Measurements from ENCODE around the gene TRPM2. TPM values are rescaled to one million over a fixed set of nuclear protein-coding genes. Genes with fewer than 3 reads are reported as not detected.

Gene TRPM2
- total and polyA plus RNA-seq, 2 of the 8 experiments (the other 6 are each of a cell fraction or from before 2014, with no cell fraction given) = 0.27 to 0.28 TPM

DNA sequence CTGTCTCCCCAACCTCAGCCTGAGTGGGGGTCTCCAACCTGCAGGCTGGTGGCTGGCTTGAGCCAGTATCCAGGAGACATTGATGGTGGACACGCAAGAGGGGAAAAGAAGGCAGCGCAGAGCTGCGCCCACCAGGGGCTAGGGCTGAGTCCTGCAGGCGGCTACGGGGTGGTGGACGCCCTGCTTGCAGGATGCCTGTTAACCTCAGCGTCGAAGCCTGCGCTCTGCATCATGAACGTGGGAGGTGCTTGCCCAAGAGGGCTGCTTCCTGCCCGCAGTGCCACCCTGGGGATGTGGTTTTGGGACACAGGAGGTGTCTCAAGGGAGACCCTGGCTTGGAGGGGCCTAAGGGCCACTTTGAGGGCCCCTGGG is 25.8 kb upstream of the TRPM2 start (continued):
- TF ChIP-seq HDAC2 (IDR thresholded peaks at IDR 0.05; ENCODE audit: borderline replicate concordance in 1 of 2, low read depth in 2 of 2, low read length in 2 of 2) (no peak), SP2 (IDR thresholded peaks at IDR 0.05; ENCODE audit: low read length) (no peak), CBX5 (IDR thresholded peaks at IDR 0.05; ENCODE audit: low read depth, low read length) (no peak), SRF (IDR thresholded peaks at IDR 0.05; ENCODE audit: low read depth, low read length) (no peak), TEAD4 (IDR thresholded peaks at IDR 0.05; ENCODE audit: low read depth, low read length) (no peak), POLR2A (IDR thresholded peaks at IDR 0.05; ENCODE audit: control extremely low read depth in 1 of 2, low read depth in 2 of 2, low read length in 2 of 2) (no peak), SAP30 (IDR thresholded peaks at IDR 0.05; ENCODE audit: insufficient read depth, insufficient replicate concordance, low read length) (no peak), RXRA (IDR thresholded peaks at IDR 0.05; ENCODE audit: insufficient read depth, low read depth, low read length) (no peak), JUND (IDR thresholded peaks at IDR 0.05; ENCODE audit: low read length) (no peak)
- TF ChIP-seq, protein P1, sequence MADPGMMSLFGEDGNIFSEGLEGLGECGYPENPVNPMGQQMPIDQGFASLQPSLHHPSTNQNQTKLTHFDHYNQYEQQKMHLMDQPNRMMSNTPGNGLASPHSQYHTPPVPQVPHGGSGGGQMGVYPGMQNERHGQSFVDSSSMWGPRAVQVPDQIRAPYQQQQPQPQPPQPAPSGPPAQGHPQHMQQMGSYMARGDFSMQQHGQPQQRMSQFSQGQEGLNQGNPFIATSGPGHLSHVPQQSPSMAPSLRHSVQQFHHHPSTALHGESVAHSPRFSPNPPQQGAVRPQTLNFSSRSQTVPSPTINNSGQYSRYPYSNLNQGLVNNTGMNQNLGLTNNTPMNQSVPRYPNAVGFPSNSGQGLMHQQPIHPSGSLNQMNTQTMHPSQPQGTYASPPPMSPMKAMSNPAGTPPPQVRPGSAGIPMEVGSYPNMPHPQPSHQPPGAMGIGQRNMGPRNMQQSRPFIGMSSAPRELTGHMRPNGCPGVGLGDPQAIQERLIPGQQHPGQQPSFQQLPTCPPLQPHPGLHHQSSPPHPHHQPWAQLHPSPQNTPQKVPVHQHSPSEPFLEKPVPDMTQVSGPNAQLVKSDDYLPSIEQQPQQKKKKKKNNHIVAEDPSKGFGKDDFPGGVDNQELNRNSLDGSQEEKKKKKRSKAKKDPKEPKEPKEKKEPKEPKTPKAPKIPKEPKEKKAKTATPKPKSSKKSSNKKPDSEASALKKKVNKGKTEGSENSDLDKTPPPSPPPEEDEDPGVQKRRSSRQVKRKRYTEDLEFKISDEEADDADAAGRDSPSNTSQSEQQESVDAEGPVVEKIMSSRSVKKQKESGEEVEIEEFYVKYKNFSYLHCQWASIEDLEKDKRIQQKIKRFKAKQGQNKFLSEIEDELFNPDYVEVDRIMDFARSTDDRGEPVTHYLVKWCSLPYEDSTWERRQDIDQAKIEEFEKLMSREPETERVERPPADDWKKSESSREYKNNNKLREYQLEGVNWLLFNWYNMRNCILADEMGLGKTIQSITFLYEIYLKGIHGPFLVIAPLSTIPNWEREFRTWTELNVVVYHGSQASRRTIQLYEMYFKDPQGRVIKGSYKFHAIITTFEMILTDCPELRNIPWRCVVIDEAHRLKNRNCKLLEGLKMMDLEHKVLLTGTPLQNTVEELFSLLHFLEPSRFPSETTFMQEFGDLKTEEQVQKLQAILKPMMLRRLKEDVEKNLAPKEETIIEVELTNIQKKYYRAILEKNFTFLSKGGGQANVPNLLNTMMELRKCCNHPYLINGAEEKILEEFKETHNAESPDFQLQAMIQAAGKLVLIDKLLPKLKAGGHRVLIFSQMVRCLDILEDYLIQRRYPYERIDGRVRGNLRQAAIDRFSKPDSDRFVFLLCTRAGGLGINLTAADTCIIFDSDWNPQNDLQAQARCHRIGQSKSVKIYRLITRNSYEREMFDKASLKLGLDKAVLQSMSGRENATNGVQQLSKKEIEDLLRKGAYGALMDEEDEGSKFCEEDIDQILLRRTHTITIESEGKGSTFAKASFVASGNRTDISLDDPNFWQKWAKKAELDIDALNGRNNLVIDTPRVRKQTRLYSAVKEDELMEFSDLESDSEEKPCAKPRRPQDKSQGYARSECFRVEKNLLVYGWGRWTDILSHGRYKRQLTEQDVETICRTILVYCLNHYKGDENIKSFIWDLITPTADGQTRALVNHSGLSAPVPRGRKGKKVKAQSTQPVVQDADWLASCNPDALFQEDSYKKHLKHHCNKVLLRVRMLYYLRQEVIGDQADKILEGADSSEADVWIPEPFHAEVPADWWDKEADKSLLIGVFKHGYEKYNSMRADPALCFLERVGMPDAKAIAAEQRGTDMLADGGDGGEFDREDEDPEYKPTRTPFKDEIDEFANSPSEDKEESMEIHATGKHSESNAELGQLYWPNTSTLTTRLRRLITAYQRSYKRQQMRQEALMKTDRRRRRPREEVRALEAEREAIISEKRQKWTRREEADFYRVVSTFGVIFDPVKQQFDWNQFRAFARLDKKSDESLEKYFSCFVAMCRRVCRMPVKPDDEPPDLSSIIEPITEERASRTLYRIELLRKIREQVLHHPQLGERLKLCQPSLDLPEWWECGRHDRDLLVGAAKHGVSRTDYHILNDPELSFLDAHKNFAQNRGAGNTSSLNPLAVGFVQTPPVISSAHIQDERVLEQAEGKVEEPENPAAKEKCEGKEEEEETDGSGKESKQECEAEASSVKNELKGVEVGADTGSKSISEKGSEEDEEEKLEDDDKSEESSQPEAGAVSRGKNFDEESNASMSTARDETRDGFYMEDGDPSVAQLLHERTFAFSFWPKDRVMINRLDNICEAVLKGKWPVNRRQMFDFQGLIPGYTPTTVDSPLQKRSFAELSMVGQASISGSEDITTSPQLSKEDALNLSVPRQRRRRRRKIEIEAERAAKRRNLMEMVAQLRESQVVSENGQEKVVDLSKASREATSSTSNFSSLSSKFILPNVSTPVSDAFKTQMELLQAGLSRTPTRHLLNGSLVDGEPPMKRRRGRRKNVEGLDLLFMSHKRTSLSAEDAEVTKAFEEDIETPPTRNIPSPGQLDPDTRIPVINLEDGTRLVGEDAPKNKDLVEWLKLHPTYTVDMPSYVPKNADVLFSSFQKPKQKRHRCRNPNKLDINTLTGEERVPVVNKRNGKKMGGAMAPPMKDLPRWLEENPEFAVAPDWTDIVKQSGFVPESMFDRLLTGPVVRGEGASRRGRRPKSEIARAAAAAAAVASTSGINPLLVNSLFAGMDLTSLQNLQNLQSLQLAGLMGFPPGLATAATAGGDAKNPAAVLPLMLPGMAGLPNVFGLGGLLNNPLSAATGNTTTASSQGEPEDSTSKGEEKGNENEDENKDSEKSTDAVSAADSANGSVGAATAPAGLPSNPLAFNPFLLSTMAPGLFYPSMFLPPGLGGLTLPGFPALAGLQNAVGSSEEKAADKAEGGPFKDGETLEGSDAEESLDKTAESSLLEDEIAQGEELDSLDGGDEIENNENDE (IDR thresholded peaks at IDR 0.05; ENCODE audit: insufficient replicate concordance, low read length) = no peak

All from H1 (cell line).